K562 (cell line): Measurements from ENCODE around the gene PACRG. TPM values are rescaled to one million over a fixed set of nuclear protein-coding genes. Genes with fewer than 3 reads are reported as not detected.

Source experiments
- BACH1 ChIP-seq: fragments of 200-800 bp; sonication (Bioruptor generic); IDR thresholded peaks from 2 replicates; pipeline ENCODE4 v1.6.1; 2016; ENCODE audit warnings: missing genetic modification characterization, missing compliant biosample characterization
- CCAR2 ChIP-seq: fragments of 200-400 bp; formaldehyde crosslinking; IDR thresholded peaks from 2 replicates; pipeline ENCODE4 v1.6.1; 2017; ENCODE audit warnings: mild to moderate bottlenecking, low read depth, low read length
- CREM ChIP-seq: IDR thresholded peaks from 2 replicates; pipeline ENCODE4 v1.6.1; 2014; ENCODE audit warnings: antibody characterized with exemption, low read depth
- DACH1 ChIP-seq: fragments of 450-650 bp; IDR thresholded peaks from 2 replicates; pipeline ENCODE4 v1.6.1; 2018; ENCODE audit not compliant: partially characterized antibody
- DLX4 ChIP-seq: fragments of 250-450 bp; sonication (Bioruptor Pico); IDR thresholded peaks from 2 replicates; pipeline ENCODE4 v1.6.1; 2021; ENCODE audit warnings: mild to moderate bottlenecking
- ETV1 ChIP-seq: fragments of 450-650 bp; conservative IDR thresholded peaks from 2 replicates; pipeline ENCODE4 v1.6.1; 2016; ENCODE audit warnings: missing genetic modification characterization, control low read depth, low read depth, missing compliant biosample characterization
- EWSR1 ChIP-seq: fragments of 450-650 bp; IDR thresholded peaks from 2 replicates; pipeline ENCODE4 v1.6.1; 2018; ENCODE audit warnings: borderline replicate concordance, mild to moderate bottlenecking, low read depth, moderate library complexity; ENCODE audit not compliant: partially characterized antibody
- HEY1 ChIP-seq: fragments of 250-450 bp; sonication (Bioruptor Pico); IDR thresholded peaks from 2 replicates; pipeline ENCODE4 v1.5.0; 2020; ENCODE audit warnings: mild to moderate bottlenecking, moderate library complexity, borderline replicate concordance
- HMG20A ChIP-seq: fragments of 450-650 bp; formaldehyde crosslinking; conservative IDR thresholded peaks from 2 replicates; pipeline ENCODE4 v1.4.0; 2020; ENCODE audit warnings: mild to moderate bottlenecking, mixed read lengths
- MEIS2 ChIP-seq: fragments of 450-650 bp; IDR thresholded peaks from 2 replicates; pipeline ENCODE4 v1.6.1; 2014; ENCODE audit warnings: mild to moderate bottlenecking; ENCODE audit not compliant: partially characterized antibody
- MGA ChIP-seq: fragments of 450-650 bp; IDR thresholded peaks from 2 replicates; pipeline ENCODE4 v1.6.1; 2016; ENCODE audit warnings: mild to moderate bottlenecking, moderate library complexity
- NRF1 ChIP-seq, 2 experiments: fragments of 450-650 bp; IDR thresholded peaks in 1 of 2; conservative IDR thresholded peaks in 1 of 2; 2 replicates each; pipeline ENCODE4 v1.6.1; 2014; ENCODE audit warnings: mild to moderate bottlenecking in 2 of 2
- SIN3B ChIP-seq: fragments of 450-650 bp; IDR thresholded peaks from 2 replicates; pipeline ENCODE4 v1.6.1; 2017; ENCODE audit warnings: low read depth, mild to moderate bottlenecking, moderate library complexity
- THRAP3 ChIP-seq: fragments of 450-650 bp; IDR thresholded peaks from 2 replicates; pipeline ENCODE4 v1.6.1; 2016; ENCODE audit warnings: mild to moderate bottlenecking, inconsistent platforms, borderline replicate concordance
- ZBTB34 ChIP-seq: fragments of 250-450 bp; sonication (Bioruptor Pico); IDR thresholded peaks from 2 replicates; pipeline ENCODE4 v1.8.0; 2021; ENCODE audit warnings: mild to moderate bottlenecking, moderate library complexity
- ZKSCAN1 ChIP-seq: fragments of 150-350 bp; IDR thresholded peaks from 2 replicates; pipeline ENCODE4 v1.6.1; 2016; ENCODE audit warnings: low read depth, low read length
- ZNF121 ChIP-seq: sonication (generic); formaldehyde crosslinking; conservative IDR thresholded peaks from 2 replicates; pipeline ENCODE4 v1.8.0; 2022; ENCODE audit warnings: missing genetic modification reagents
- polyA plus RNA-seq, 8 experiments: library from polyadenylated mRNA; depleted of rRNA in 4 of 8; stranded (reverse) in 5 of 8; unstranded in 3 of 8; fragments of >200 nt; fragmentation: Nextera tagmentation in 2 of 8; fragmentation: Illumina TruSeq in 1 of 8; extraction: Ambion mirVana in 2 of 8; extraction: Trizol in 1 of 8; gene quantifications; 2 replicates each; pipeline versions ENCODE4 v1.2.1 to v1.2.3, GENCODE V29; 2011 to 2014; ENCODE audit warnings: inconsistent platforms in 1 of 8, missing spikeins in 1 of 8
- total RNA-seq, 7 experiments: library from RNA; depleted of rRNA in 6 of 7; stranded (reverse); fragments of >200 nt in 6 of 7; fragmentation: Illumina TruSeq in 2 of 7; extraction: Trizol in 2 of 7; gene quantifications; 2 replicates each; pipeline versions ENCODE4 v1.2.1 to v1.2.3, GENCODE V29; 2011 to 2021; ENCODE audit warnings: low replicate concordance in 1 of 7

The PACRG gene
- total and polyA plus RNA-seq, 9 of the 15 experiments (the other 6 are each of a cell fraction or from before 2014, with no cell fraction given) = 0.04 TPM; not detected in 8

GRCh38 chr6:163177892-163178420 is 450.2 kb downstream of the PACRG start (continued):
- no peak for TF ChIP-seq MGA
- no peak for TF ChIP-seq DACH1
- no peak for TF ChIP-seq ZNF121 (CRISPR knock-in tag)
- no peak for TF ChIP-seq SIN3B
- TF ChIP-seq CCAR2 = no peak
- TF ChIP-seq NRF1 (conservative IDR thresholded peaks at IDR 0.05 in 1 of 2, IDR thresholded peaks at IDR 0.05 in 1 of 2) = no peak
- TF ChIP-seq BACH1 = no peak
- TF ChIP-seq HEY1 (CRISPR knock-in tag) = no peak
- TF ChIP-seq DLX4 (CRISPR knock-in tag) = no peak
- no peak for TF ChIP-seq EWSR1
- TF ChIP-seq HMG20A (CRISPR knock-in tag) = no peak
- no peak for TF ChIP-seq ZKSCAN1
- TF ChIP-seq ZBTB34 (CRISPR knock-in tag) = no peak
- no peak for TF ChIP-seq MEIS2
- no peak for TF ChIP-seq CREM
- TF ChIP-seq ETV1 (tag) = no peak
- TF ChIP-seq THRAP3 = no peak
